ENCODE data around the gene LORICRIN.

GRCh38 chr1:153251562-153251961 lies 7.9 kb upstream of the LORICRIN start:
- TF ChIP-seq CTCF (conservative IDR thresholded peaks at IDR 0.05) (no peak), EZH2 (IDR thresholded peaks at IDR 0.05; ENCODE audit: low read depth) (no peak)
